Stimulated activated naive B cell treated with anti-CD40 and anti-IgM and Interleukin-4, amounts not matched to agents 10 μg/mL and 1 μg/mL and 100 μg/mL, for 72 hours (primary cell): ENCODE data around the gene GALNT9.

Experiments used
- ATAC-seq, 2 donors: fragments of 150-1000 bp; cut with Tn5 transposase; replicated peaks; 2 replicates each; pipeline ENCODE4 v1.10.0; 2021; ENCODE audit warnings: moderate library complexity in 1 of 2
- DNase-seq: peaks from one replicate; pipeline ENCODE4 v3.0.0; 2021
- H3K27ac Mint-ChIP-seq: one replicate; pipeline ENCODE4 v1.8.0; 2022; ENCODE audit warnings: mild to moderate bottlenecking, mixed read lengths
- H3K27me3 Mint-ChIP-seq, 2 donors: one replicate each; pipeline ENCODE4 v1.8.0; 2022; ENCODE audit warnings: mixed read lengths in 2 of 2
- H3K36me3 Mint-ChIP-seq, 2 donors: one replicate each; pipeline ENCODE4 v1.8.0; 2022; ENCODE audit warnings: mixed read lengths in 2 of 2, mild to moderate bottlenecking in 1 of 2
- H3K4me1 Mint-ChIP-seq, 2 donors: one replicate each; pipeline ENCODE4 v1.8.0; 2022; ENCODE audit warnings: mixed read lengths in 2 of 2, mild to moderate bottlenecking in 1 of 2
- H3K4me3 Mint-ChIP-seq, 2 donors: one replicate each; pipeline ENCODE4 v1.8.0; 2022; ENCODE audit warnings: mild to moderate bottlenecking in 2 of 2, mixed read lengths in 2 of 2, moderate library complexity in 1 of 2
- H3K9me3 Mint-ChIP-seq, 2 donors: one replicate each; pipeline ENCODE4 v1.8.0; 2022; ENCODE audit warnings: mixed read lengths in 2 of 2, mild to moderate bottlenecking in 1 of 2

The GALNT9 gene

DNA sequence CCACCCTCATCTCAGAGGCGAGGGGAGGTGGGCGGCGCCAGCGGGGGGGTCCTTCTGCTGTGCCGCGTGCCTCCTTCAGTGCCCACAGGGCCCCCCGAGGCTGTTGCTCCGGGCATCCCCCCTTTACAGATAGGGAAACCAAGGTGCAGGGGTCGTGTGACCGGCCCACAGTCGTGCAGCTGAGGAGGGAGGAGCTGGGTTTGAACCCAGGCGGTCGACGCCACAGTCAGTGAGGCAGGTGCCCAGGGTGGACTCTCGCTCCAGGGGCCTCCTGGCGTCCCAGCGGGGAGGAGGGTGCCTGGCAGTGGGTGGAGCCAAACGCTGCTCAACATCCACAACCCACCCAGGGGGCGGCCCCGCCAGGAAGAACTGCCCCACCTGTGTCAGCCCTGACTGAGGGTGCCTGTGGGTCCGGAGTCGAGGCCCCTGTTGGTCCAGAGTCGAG lies 8.6 kb downstream of the GALNT9 start:
- peaks cover 42 to 64% of the 10 kb centered on the region in 2 donors for H3K27me3 Mint-ChIP-seq
- H3K4me3 Mint-ChIP-seq: no peak overlapping the region
- H3K36me3 Mint-ChIP-seq: no peaks in the 10 kb centered on the region
- ATAC-seq (no peak), DNase-seq (no peak)
- H3K9me3 Mint-ChIP-seq: no peaks in the 10 kb centered on the region
- no peak overlapping the region for H3K27ac Mint-ChIP-seq
- peaks cover 0 to 8% of the 10 kb centered on the region in 2 donors for H3K4me1 Mint-ChIP-seq

DNA sequence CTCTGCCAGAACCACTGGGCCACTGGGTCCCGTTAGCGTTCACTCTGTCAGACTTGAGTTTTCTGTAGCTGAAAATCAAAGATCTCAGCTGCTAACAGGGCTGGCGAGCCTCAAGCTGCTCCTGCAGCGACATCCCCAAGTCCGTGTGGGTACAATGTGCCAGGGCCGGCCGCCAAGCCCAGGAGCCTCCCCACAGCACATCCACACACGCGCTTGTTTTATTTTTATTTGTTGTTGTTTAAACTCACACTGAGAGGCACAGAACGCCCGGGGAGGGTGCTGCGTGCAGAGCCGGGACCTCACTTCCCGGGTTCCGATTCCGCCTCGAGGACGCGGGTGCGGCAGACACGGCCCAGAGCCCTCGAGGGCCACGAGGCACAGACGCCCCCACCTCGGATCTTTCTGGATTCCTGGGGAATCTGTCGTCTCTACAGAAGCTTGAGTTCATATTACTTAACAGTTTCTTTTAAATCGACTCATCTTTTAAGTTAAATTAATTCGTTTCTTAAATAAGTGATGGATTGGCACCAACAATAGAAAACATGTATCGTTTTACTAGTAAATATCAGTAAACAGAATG lies 9.3 kb downstream of the GALNT9 start:
- Mint-ChIP-seq H3K27me3 (peaks cover 37 to 57% of the 10 kb centered on the region in 2 donors), H3K27ac (no peak overlapping the region), H3K4me1 (peaks cover 0 to 8% of the 10 kb centered on the region in 2 donors), H3K9me3 (no peaks in the 10 kb centered on the region), H3K36me3 (no peaks in the 10 kb centered on the region), H3K4me3 (no peak overlapping the region)
- DNase-seq: no peak
- ATAC-seq: no peak

DNA sequence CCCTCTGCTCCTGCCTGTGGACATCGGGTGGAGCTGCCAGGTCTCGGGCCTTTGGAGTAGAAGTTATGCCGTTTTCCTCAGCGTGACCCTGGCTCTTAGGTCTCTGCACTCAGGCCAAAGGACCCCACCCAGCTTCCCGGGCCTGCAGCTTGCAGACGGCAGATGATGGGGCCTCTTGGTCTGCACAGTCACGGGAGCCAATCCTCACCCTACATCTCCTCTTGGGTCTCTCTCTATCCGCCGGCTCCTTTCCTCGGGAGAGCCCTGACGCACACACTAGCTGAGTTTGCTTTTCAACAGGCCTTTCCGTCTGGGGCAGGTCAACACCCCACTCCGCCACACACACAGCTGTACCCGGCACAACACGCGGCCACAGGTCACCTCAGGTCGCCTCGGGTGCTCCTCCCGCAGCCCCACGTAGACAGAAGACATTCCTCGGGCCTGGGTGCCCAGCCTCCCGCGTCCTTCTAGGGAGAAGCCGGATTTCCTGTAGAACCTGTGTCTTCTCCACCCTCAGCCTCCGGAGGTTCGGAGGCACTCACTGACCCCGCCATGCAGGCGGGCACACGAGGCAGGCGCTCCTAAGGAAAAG lies 9.9 kb downstream of the GALNT9 start:
- ATAC-seq: no peak
- peaks cover under 1 to 1% of the 10 kb centered on the region in 2 donors for H3K9me3 Mint-ChIP-seq
- H3K27ac Mint-ChIP-seq: no peak overlapping the region
- H3K27me3 Mint-ChIP-seq: peaks cover 32 to 55% of the 10 kb centered on the region in 2 donors
- peaks cover 0 to 8% of the 10 kb centered on the region in 2 donors for H3K4me1 Mint-ChIP-seq
- no peaks in the 10 kb centered on the region for H3K36me3 Mint-ChIP-seq
- DNase-seq: no peak
- H3K4me3 Mint-ChIP-seq: no peak overlapping the region

DNA sequence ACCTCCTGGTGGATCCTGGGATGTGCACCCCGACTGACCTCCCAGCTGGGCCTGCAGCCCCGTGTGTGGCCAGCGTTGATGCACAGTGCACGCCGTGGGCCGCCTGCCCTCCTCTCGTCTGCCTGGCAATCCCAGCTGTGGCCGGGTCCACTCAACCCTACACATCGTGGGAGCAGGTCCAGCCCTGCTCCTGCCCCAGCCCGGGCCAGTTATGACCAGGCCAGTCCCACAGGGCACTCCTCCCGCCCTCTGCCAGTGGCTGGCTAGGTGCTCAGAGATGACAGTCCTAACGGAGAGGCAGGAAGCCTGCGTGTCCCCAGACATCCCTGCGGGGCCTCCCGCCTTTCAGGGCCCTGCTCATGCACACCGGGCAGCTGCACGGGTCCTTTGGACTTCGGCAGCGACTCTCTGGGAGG lies 10.8 kb downstream of the GALNT9 start:
- Mint-ChIP-seq H3K27ac (no peak overlapping the region), H3K4me1 (peaks cover 0 to 8% of the 10 kb centered on the region in 2 donors), H3K27me3 (peaks cover 32 to 53% of the 10 kb centered on the region in 2 donors), H3K4me3 (no peak overlapping the region), H3K9me3 (peaks cover 4 to 6% of the 10 kb centered on the region in 2 donors), H3K36me3 (no peaks in the 10 kb centered on the region)
- DNase-seq (no peak), ATAC-seq (no peak)

DNA sequence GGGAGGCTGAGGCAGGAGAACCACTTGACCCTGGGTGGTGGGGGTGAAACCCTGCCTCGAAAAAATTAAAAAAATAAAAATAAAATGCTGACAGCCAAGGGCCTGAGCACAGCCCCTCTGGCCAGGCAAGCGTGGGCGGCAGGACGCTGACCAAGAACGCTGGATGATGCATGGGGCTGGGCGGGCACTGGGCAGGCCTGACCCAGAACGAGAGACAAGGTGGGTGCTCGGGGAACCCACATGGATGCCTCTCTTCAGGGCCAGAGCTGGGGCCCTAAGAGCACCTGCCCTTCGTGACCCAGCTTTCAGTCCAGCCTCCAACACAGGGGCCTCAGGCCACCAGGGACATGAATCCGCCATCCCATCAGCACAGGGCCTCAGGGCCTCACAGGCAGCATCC lies 11.3 kb downstream of the GALNT9 start:
- peaks cover 0 to 3% of the 10 kb centered on the region in 2 donors for H3K4me1 Mint-ChIP-seq
- no peak for DNase-seq
- H3K27me3 Mint-ChIP-seq: peaks cover 27 to 48% of the 10 kb centered on the region in 2 donors
- no peak overlapping the region for H3K4me3 Mint-ChIP-seq
- H3K36me3 Mint-ChIP-seq: no peaks in the 10 kb centered on the region
- no peak for ATAC-seq
- H3K9me3 Mint-ChIP-seq: peaks cover 4 to 6% of the 10 kb centered on the region in 2 donors
- H3K27ac Mint-ChIP-seq: no peak overlapping the region

DNA sequence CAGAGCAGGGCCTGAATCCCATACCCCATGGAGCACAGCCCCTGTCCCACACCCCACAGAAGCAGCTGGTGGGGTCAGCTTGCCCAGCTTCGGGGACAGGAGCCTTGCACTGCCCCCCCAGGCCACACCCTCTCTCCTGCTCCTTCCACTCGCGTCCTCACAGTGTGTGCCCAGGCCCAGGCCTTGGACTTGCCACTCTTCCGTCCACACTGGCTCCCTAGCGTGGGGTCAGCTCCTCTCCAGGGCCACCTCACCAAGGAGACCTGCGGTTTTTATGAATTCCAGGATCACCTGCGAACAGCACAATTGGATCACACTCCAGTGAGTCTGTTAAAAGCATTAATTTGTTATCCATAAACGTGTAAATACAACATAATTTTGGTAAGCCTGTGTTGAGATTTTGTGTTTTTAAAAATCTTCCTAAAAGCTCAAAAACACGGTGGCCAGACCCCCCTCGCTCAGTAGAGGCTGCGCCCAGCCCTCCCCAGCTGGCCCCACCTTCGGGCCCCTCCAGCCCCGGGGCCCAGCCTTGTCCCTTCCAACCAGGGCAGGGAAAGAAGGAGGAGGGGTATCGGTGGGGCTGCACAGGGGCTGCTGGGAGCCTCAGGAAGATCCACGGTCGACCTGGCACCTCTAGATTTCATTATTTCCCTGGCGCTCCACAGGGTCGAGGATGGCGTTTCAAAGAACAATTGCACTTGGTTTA lies 12.0 kb downstream of the GALNT9 start:
- H3K27me3 Mint-ChIP-seq: peaks cover 22 to 43% of the 10 kb centered on the region in 2 donors
- H3K4me1 Mint-ChIP-seq: no peaks in the 10 kb centered on the region
- no peak overlapping the region for H3K27ac Mint-ChIP-seq
- H3K4me3 Mint-ChIP-seq: no peak overlapping the region
- H3K36me3 Mint-ChIP-seq: no peaks in the 10 kb centered on the region
- no peak for DNase-seq
- ATAC-seq: no peak
- peaks cover 6 to 7% of the 10 kb centered on the region in 2 donors for H3K9me3 Mint-ChIP-seq

DNA sequence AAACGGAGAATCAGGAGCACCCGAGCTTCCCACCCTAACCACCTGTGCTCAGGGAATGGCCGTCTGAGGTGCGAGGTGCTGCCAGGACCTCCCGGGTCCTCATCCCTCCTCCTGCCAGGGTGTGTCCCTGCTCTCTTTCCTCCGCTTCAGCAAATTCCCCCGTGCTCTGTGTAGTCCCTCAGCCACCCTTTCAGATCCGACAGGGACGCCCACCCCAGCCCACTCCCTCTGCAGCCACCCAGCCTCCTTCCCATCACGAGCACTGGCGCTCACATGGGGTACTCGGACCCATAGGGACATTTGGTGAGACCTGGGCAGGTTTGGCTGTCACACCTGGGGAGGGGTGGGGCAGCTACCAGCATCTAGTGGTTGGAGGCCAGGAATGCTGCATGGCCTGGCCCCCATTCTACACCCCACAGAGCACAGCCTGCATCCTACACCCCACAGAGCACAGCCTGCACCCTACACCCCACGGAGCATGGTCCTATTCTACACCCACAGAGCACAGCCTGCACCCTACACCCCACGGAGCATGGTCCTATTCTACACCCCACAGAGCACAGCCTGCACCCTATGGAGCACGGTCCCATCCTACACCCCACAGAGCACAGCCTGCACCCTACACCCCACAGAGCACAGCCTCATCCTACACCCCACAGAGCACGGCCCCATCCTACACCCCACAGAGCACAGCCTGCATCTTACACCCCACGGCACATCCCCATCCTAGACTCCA lies 12.7 kb downstream of the GALNT9 start:
- Mint-ChIP-seq H3K36me3 (no peaks in the 10 kb centered on the region), H3K4me1 (no peaks in the 10 kb centered on the region), H3K4me3 (no peak overlapping the region), H3K9me3 (peaks cover 10 to 12% of the 10 kb centered on the region in 2 donors), H3K27ac (no peak overlapping the region), H3K27me3 (peaks cover 16 to 36% of the 10 kb centered on the region in 2 donors)
- ATAC-seq (no peak), DNase-seq (no peak)

DNA sequence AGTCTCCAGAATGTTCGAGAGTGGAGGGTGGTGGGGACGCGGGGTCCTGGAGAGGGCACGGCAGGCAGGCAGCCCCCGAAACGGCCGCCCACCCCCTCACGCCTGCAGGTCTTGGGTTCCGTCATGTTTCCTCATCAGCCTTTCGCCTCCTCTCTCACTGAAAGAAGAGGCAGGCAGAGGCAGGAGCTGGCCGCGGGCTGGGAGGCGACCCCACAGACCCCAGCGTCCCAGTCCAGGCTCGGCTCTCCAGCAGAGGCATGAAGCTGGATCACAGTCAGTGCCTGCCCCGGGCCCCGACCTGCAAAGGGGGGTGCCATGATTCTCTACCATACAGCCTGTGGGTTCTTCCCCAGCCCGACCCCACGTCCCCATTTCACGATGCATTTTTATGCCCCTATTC lies 13.4 kb downstream of the GALNT9 start:
- peaks cover 17 to 19% of the 10 kb centered on the region in 2 donors for H3K9me3 Mint-ChIP-seq
- no peaks in the 10 kb centered on the region for H3K36me3 Mint-ChIP-seq

DNA sequence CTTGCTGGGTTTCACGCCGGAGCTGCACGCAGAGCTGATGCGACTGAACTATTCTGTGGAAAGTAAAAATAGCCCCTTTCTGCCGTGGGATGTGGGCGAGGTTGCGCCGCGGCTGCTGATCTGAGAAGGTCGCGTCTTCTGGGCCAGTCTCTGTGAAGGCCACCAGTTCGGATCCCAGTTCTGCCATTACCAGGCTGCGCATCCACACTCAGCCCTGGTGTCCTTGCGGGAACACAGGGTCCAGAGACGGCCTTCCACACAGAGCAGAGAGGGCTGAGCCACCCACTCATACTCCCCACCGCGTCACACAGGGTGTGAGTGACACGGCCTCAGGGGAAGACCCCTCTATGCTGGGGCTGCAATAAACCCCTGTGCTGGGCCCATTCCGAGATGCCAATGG lies 13.9 kb downstream of the GALNT9 start:
- H3K4me3 Mint-ChIP-seq: no peak overlapping the region

More for the DNA sequence above, 13.4 kb downstream of the GALNT9 start:
- Mint-ChIP-seq H3K27me3 (peaks cover 12 to 31% of the 10 kb centered on the region in 2 donors), H3K4me1 (no peaks in the 10 kb centered on the region), H3K4me3 (no peak overlapping the region), H3K27ac (no peak overlapping the region)
- DNase-seq: no peak
- no peak for ATAC-seq

DNA sequence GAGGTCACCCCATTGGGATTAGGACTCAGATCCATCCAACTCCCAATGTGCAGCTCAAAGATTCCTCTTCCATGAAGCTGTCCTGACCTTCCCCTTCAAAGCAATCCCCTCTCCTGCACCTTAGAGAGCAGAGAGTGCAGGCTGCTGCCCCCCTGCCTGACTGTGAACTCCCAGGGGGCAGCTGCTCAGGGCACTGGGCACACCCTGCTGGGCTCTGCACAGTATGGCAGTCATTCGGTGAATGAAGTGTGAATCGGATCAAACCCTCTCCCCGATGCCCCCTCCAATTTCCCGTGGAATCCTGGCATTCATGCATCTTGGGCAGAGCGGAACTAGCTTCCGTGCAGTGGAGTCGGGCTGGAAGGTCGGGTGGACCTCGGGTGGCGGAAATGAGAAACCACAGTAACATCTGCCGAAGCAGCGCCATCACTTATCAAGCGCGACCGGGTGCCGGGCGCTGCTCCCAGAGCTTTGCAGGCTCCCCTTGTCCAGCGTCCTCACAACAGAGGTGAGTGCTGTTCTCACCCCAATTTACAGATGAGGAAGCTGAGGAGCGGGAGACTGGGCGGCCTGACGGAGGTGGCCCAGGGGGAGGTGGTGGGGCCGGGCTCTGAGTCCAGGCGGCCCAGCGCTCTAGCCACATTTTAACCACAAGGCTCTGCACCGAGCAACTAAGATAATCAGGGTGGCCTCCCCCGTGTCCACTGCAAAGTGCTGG lies 14.7 kb downstream of the GALNT9 start:
- no peak for DNase-seq
- Mint-ChIP-seq H3K27ac (no peak overlapping the region), H3K4me1 (no peaks in the 10 kb centered on the region), H3K4me3 (no peak overlapping the region), H3K36me3 (no peaks in the 10 kb centered on the region), H3K27me3 (peaks cover 12 to 29% of the 10 kb centered on the region in 2 donors), H3K9me3 (peaks cover 21 to 23% of the 10 kb centered on the region in 2 donors)
- no peak for ATAC-seq

More for the DNA sequence above, 13.9 kb downstream of the GALNT9 start:
- Mint-ChIP-seq H3K36me3 (no peaks in the 10 kb centered on the region), H3K27ac (no peak overlapping the region), H3K4me1 (no peaks in the 10 kb centered on the region), H3K27me3 (peaks cover 12 to 31% of the 10 kb centered on the region in 2 donors), H3K9me3 (peaks cover 20 to 21% of the 10 kb centered on the region in 2 donors)
- ATAC-seq (no peak), DNase-seq (no peak)

DNA sequence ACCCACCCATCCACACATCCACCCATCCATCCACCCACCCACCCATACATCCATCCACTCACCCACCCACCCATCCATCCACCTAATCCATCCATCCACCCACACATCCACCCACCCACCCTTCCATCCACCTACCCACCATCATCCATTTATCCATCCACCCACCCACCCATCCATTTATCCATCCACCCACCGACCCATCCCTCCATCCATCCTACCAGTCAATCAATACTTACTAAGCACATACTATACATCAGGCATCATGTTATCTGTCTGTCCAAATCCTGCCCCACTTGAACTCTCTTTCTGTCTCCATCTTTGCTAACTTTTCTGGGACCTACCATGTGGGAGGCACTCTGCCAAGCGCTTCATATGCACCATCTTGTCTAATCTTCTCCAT lies 15.4 kb downstream of the GALNT9 start:
- no peaks in the 10 kb centered on the region for H3K36me3 Mint-ChIP-seq

DNA sequence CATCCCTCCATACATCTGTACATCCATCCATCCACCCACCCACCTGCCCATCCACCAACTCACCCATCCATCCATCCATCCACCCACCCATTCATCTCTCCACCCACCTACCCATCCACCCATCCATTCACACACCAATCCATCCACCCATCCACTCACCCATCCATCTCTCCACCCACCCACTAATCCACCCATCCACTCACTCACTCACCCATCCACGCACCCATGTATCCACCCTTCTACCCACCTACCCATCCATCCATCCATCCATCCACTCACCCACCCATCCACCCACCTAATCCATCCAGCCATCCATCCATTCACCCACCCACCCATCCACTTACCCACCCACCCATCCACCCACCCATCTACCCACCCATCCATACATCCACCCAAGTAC lies 16.2 kb downstream of the GALNT9 start:
- Mint-ChIP-seq H3K9me3 (peaks cover 25% of the 10 kb centered on the region in 2 donors), H3K27me3 (peaks cover 12 to 30% of the 10 kb centered on the region in 2 donors), H3K36me3 (no peaks in the 10 kb centered on the region), H3K4me1 (no peaks in the 10 kb centered on the region), H3K4me3 (no peak overlapping the region), H3K27ac (no peak overlapping the region)
- ATAC-seq (no peak), DNase-seq (no peak)

More for the DNA sequence above, 15.4 kb downstream of the GALNT9 start:
- no peak for DNase-seq
- ATAC-seq: no peak
- H3K9me3 Mint-ChIP-seq: peaks cover 25% of the 10 kb centered on the region in 2 donors
- H3K27me3 Mint-ChIP-seq: peaks cover 12 to 29% of the 10 kb centered on the region in 2 donors
- no peak overlapping the region for H3K27ac Mint-ChIP-seq
- no peaks in the 10 kb centered on the region for H3K4me1 Mint-ChIP-seq
- H3K4me3 Mint-ChIP-seq: no peak overlapping the region

DNA sequence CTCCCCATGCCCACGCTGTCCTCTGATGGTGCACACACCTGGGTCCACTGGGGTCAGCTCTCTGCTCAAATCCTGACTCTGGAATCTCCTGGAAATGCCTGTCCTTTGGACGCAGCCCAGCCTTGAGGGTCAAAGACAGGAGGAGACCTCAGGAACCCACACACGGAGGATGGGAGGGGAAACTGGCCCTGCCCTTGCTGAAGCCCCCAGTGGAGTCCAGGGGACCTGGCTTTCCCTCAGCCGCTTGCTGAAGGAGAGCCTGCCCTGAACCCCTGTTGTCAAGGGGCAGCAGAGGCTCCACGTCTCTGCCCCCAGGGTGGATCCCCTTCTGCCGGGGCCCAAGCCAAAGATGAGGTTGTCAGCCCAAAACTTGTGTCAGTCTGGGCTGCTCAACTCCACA lies 16.9 kb downstream of the GALNT9 start:
- DNase-seq (no peak), ATAC-seq (no peak)
- H3K36me3 Mint-ChIP-seq: no peaks in the 10 kb centered on the region
- H3K4me1 Mint-ChIP-seq: no peaks in the 10 kb centered on the region
- peaks cover 25% of the 10 kb centered on the region in 2 donors for H3K9me3 Mint-ChIP-seq
- H3K27ac Mint-ChIP-seq: no peak overlapping the region
- H3K4me3 Mint-ChIP-seq: no peak overlapping the region
- H3K27me3 Mint-ChIP-seq: peaks cover 16 to 29% of the 10 kb centered on the region in 2 donors
